GM19395 (cell line): ENCODE data around the gene ASTN2.

Experiments
- ATAC-seq: cut with Tn5 transposase; IDR thresholded peaks from one replicate; pipeline ENCODE4 v1.9.1; 2021; ENCODE audit warnings: mild to moderate bottlenecking, moderate library complexity; ENCODE audit not compliant: unreplicated experiment

Gene ASTN2

DNA sequence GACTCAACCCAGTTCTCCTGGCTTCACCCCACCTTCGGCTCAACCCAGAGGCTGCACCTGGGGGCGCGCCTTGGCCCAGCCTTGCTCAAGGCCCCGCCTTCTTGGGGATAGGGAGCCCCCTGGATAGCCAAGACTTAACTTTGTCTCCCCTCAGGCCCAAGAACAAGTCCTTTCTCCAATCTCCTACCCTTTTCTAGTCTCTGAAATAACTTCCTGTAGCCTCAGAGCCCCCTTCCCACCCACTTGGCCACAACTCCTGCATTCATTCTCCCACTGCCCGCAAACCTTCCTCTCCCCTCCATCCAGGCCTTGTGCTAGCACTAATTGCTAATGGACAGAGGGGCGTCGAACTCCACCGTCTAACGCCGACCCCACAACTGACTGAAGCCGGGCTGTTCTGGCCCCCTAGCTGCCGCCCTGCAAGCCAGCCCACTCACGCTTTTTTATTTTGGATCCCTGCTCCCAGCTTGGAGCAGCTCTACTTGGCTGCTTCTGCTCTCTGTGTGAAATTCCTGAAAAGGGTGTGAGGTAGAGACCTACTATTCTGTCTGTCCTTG lies 579 bp upstream of the ASTN2 start:
- no peak for ATAC-seq

DNA sequence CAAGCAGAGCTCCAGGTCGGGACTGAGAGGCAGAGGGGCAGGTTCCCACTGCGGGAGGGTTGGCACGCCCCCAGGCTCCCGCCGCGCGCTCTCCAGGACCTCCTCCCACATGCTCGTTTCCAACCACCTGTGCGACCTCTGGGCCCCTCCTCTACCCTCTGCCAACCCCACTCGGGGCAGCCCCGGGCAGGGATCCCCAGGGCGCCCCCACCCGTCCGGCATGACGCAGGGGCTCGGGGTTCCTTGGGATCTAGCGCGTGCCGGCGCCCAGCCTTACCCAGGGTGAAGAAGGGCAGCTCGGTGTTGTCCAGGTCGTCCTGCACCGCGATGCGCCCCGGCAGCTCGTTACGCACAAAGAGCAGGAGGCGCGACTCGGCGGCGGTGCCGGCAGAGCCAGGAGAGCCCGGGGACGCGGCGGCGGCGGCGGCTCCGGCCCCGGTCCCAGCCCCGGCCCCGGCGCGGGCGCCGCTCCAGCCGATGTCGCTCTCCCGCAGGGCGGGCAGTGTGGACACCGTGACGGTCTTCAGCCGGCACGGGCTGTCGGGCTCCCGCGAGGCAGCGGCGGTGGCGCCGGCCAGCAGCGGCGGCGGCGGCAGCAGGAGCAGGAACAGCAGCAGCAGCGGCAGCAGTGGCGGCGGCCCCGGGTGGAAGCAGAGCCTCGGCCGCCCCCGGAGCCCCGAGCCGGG lies 494 bp downstream of the ASTN2 start:
- ATAC-seq: no peak

DNA sequence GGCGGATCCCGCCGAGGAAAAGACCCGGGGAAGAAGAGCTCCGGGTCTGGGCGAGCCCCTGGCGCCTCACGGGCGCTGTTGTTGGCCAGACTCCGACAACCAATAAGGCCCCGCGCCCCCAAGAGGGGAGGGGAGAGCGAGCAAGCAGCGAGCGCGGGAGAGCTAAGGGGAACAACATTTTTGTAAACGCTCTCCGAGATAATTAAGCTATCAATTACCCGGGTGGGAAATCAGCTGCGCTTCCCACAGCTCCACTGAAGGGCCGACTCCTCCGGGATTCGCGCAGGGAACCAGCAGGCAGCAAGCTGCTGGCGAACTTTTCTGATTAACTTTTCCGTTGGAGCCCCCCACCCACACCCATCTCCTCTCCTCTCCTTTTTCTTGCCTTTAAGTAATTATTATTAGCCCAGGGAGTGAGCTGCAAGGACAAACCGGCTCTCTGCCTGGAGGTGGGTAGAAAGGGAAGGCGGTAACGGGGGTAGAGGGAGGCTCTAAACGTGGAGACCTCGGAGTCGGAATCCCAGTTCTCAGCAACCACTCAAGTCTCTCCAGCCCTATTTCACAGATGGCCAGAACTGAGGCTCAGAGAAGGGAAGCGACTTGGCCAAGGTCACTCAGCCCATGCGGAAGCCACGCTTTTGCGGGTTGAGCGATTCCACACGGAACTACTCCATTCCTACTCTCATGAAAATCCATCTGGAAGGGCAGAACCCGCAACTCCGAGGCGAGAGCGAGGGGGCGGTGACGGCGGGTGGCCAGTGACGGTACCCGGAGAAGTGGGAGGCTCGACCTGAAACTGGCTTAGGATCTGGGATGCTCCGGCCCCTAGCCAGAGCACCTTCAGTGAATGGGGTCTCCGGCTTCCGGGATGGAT lies 1.3 kb downstream of the ASTN2 start:
- no peak for ATAC-seq

DNA sequence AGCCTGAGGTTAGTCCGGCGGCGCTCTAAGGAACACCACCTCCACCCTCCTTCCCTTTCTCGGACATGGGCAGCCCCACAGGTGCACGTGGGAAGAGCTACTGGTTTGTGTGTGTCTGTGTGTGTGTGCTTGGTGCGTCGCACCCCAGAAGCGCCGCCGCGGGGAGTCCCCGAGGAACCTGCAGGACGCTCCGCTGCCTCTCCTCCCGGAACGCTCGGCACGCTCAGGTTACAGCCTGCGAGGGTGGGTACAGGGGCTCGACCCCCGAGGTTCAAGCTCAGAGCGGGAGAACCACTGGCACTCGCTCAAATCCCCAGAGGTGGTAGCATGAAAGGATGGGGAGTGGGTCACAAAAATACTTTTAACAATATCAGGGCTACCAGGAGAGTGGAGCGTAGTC lies 2.0 kb downstream of the ASTN2 start:
- no peak for ATAC-seq

DNA sequence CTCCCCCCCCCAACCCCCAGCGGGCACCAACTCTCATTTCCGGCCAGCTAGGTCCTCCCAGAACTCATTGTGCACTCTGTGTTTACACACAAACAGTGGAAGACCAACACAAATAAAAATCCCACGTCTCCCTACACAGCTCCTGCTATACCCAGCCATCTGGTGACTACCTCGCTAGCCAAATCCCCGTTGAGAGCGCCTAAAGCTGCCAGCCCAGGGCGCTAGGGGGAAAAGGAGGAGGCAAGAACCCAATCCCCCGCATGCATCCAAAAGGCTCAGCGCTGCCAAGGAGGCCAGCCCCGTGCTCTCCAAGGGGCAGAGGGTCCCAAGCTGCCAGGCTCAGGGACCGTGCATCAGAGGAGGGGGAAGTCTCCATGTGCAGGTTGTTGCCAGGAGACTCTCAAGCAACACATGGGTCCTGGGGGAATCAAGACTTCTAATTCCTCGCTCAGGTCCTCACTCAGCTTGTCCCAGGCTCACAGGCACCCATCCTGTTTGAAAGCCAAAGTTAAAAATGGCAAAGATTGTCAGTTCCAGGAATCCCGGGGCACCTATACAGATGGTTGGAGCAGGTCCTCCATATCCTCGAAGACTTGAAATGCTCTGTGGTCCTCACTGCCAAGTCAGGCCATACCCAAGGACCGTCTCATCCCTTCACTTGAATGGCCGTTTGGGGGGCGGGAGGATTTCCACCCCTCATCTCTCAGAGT lies 2.7 kb downstream of the ASTN2 start:
- ATAC-seq: no peak

DNA sequence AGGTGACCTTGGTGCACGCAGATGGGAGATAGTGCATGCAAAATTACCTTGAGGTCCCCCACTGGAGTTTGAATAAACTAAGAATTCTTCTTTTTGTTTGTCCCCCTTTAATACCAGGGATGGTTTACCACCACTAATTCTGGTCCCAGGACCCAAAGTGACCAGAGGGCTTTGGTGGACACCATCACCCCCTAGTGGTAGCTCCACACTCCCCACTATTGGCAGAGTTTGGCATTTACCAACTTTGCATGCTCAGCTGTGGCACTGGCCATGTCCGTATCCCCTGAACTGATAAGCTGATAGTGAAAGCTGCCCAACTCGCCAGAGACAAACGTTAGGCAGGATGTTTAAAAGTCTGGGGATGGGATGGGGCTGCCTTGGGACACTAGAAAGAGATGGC lies 3.3 kb downstream of the ASTN2 start:
- no peak for ATAC-seq

DNA sequence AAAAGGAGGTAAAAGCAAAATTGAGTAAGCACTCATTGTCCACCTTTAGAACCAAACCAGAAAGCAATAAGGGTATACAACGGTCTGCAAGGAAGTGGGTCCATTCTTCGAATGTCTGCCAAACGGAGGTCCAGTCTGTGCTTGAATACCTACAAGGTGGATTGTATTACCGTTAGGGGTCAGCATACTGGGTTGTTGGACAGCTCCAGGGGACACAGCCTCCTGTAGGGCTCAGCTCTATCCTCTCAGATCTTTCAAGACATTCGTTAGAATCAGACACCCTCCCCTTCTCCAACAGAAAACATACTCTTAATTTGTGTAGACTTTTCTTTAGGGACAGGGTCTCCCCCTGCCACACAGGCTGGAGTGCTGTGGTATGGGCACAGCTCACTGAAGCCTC lies 5.5 kb downstream of the ASTN2 start:
- ATAC-seq: no peak

DNA sequence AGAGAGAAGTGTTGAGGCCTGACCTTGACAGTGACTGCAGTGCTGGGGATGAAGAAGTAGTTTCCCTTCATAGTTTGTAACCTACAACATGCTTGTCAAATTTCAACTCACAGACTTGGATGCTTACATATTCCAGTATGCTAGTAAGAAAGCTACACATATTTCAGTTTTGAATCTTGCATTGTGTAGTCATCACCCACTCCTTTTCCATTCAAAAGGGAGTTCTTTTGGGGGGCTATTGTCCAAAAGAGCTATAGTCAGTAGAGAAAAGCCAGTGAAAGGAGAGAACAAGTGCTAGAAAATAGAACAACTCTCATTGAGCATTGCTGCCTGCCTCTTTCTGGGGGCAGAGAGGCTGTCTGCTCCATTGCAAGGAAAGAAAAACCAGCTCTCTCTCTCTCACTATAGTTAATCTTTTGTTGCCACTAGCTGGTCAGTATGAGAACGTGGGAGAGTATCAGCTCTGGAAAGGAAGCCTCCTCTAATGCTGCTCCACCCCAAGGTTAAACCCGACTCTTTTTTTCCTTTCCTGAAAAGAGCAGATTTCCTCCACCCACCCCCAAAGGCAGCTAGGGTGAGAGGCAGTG lies 7.3 kb downstream of the ASTN2 start:
- no peak for ATAC-seq

DNA sequence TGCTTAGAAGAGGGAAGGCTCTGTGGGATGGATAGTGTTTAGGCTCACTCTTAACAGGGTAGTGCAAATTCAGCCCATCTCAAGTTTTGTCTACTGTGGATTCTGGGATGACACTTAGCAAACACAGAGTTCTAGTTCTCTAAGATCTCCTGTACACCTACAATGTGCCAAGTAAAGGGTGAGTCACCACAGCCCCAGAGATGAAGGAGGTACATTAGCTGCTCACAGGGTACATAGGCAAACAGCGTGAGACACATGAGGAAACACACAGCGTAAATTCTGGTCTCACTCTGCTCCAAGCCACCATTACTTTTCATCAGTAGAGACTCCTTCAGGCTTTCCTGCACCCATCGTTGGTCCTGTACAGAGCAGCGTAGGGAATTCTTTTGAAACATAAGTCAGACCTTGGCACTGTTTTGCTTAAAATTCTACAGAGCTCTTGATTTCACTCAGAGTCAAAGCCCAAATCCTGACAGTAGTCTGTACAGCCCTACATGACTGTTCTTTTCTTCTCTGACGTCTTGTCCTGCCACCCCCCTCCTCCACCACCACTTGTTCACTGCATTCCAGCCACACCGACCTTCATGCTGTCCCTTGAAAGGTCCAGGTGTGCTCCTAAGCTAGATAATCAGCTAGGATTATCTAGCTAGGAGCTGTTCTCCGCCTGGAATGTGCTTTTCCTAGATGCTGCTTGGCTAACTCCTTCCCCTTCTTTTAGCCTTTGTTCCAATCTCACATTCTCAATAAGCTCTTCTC lies 8.7 kb downstream of the ASTN2 start:
- no peak for ATAC-seq

DNA sequence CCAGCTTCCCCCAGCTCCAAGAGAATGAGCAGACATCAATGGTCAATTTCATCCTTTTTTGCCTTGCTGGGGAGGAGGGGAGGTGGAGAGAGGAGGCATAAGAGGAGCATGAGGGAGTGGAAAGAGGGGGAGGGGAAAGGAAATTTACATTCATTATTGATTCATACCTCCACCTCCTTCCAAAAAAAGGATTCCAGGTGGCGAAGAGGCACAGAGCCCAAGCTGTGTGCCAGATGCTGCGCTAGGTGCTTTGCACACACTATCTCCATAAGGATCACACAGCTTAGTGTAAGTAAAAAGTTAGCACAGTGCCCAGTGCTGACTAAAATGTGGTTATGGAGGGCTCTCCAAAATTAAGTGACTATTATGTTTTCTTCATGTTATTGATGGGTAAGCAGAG lies 11.0 kb downstream of the ASTN2 start:
- no peak for ATAC-seq

DNA sequence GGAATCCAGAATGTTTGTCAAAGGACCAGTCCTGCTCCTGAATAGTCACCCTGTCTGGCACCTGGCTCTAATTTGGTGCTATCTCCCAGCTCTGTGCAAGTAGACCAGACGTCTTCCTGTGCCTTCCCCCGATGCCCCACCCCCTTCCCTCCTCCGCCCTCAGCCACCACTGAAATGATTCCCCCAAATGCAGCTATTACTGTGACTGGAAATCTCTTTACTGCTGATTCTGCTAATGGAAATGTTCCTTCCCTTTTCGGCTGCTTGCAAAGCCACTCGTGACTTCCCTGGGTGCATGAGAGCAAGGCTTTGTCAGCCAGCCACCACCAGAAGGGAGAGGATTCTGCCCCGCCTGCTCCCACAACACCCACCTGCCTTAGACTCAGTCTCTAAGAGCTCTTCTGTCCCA lies 11.4 kb downstream of the ASTN2 start:
- ATAC-seq: no peak

DNA sequence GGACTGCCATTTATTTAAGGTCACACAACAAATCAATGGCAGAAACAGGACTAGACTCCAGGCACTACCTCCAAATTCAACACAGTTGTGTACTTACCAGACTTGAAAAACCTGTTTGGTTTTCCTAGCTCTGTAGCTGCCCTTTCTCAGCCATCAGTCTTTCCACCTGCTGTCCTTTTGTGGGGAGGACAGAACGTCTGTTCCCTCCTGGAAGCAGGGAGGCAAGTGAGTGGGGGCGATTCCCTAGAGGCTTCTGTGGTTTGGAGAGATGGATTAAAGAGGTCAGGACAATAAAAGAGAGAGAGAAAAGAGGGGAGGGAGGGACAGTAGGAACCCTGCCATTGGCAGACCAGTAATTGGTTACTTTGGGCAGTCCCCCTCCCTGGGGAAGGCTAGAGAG lies 14.7 kb downstream of the ASTN2 start:
- no peak for ATAC-seq

DNA sequence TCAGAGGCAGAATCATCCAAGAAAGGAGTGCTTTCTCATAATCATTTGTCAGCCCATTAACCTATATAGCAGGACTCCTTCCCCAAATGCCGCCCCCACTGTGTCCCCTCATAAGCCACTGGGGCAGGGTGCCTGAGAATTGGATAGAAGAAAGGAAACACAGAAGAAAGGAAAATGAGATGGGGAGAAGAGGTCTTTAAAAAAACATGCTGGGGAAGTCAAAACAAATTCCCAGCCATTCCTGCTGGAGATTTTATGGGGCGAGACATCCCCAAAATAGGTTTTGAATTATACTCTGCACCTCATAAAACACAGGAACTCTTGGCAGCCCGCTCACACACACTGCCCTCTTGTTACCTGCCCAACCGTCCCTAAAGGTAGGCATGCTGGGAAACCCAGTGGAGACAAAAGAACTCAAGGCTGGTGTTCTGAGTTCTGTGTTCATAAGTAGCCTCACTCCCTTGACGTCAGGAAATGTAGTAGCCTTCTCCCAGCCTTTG lies 19.7 kb downstream of the ASTN2 start:
- ATAC-seq: no peak

DNA sequence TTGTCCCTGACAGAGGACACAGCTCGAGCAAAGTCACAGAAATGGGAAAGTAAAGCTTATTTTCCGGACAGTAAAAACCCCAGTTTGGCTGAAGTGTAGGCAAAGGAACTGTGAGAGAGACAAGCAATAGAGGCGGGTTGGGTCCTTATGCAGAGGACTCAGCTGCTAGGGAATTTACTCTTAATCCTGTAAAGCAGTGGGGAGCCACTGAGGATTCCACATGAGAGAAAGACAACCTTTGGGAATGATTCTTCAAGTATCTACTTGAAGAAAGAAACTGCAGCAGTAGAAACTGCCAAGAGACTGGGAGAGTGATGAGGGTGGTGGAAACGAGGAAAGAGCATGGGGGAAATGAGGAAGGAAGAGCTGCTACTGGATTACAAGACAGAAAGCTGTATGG lies 20.2 kb downstream of the ASTN2 start:
- no peak for ATAC-seq

DNA sequence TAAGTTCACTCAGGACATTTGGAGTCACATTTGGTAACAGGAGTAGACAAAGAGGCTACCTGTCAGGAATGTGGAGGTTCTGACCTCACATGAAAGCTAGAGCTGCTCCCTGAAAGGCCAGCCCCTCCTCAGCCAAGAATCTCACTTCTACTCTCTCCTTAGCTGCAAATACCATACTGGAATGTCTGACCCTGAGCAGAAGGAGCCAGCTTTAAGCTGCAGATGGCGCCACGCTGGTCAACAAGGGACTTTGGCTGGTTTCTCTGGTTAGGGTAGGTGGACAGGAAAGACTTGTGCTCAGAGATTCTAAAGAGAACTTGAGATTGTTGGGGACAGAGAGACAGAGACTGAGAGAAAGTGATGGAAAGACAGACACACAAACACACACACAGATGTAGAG lies 21.9 kb downstream of the ASTN2 start:
- no peak for ATAC-seq

DNA sequence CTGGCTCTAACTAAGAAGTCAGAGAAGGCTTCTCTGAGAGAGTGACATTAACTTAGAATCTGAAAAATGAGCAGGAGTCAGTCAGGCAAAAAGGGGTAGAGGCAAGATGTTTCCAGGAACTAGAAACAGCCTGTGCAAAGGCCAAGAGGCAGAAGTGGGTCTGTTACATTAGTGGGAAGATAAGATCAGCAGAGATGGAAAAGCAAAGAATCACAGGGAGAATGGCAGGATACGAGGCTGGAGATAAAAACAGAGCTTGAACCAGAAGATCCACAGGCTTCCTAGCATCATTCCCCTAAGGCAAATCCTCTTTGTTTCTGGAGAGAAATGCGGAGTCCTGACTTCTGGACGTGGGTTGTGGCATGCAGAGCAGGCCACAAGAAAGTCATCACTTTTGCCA lies 27.4 kb downstream of the ASTN2 start:
- ATAC-seq: no peak

DNA sequence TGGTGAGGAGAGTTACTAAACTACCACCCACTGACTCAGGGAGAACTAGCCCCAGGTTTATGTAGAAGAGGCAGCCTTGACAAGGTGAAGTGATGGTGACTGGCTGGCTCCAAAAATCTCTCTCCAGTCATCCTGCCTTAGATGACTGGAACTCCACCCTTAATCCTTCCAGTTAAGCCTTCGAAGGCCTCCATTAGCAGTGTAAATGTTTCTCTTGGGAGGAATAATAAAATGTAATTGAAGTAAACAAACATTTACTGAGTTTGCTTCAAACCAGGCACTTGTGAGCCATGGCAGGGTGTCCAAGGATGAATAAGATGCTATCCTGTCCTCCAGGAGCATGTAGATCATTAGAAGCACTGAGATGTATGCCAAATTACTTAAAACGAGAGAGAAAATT lies 35.5 kb downstream of the ASTN2 start:
- no peak for ATAC-seq

DNA sequence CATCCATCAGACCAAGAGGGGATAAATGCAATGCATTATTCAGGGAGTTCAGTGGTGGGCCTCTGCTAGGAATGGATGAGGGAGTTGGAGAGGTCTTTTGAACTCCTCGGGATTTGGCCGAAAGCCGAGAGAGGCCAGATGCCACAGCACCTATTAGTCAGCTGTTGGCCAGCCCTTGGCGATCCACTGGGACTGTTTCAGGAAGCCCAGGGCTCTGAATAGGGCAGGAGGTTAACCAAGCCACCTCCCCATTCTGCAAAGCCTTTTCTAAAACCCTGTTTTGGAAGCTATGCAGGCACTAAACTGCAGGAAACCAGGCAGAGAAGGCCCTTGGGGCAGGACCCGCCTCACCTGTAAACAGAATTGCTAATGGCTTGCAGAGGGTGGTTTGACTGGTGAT lies 37.8 kb downstream of the ASTN2 start:
- ATAC-seq: no peak

DNA sequence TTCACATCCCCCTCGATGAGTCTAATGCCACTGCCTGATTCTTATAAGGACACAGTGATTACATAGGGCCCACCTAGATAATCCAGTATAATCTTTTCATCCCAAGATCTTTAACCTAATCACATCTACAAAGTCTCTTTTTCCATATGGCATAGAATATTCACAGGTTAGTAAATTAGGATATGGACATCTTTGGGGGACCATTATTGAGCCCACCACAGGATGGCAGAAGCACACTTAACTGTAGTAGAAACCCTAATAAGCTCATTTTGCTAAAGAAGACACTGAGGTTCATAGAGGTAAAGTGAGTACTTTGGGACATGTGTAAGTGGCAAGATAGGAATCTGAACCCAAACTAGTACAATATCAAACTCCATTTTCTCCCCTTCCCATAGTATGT lies 38.9 kb downstream of the ASTN2 start:
- no peak for ATAC-seq

DNA sequence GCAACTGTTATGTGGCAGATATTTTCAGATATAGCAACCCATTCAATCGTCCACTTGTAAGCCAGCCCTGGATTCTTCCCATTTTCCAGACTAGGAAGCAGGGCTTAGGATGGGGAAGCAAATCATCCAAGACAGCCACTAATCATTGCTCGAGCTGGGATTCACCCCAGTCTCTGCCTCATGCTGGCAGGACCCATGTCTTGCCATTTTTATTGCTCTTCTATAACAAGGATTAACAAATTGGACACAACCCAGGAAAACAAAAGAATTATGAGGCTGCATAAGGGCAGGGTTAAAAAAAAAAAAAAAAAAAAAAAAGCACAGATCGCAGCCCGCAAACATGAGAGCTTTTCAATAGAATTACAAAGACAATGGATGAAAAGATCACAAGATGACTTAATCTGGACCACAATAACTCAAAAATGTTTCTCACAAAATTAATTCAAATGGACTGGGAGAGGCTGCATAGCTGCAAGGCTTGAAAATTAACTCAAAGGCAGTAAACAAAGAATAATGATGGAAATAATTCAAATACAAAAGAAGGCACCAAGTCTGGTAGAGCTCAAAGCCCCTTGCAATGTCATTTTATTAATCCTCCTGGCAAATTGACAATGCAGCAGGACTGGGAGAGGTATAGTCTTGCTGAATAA lies 40.7 kb downstream of the ASTN2 start:
- no peak for ATAC-seq
